NOMO-1 treated with dmso at 0.1 percent for 144 hours (cell line): Measurements from ENCODE around the gene CALHM4.

Experiments used
- DNase-seq: peaks from one replicate; lab custom pipeline; 2025; ENCODE audit not compliant: unreplicated experiment; lab: John Stamatoyannopoulos, UW

The CALHM4 gene, protein sequence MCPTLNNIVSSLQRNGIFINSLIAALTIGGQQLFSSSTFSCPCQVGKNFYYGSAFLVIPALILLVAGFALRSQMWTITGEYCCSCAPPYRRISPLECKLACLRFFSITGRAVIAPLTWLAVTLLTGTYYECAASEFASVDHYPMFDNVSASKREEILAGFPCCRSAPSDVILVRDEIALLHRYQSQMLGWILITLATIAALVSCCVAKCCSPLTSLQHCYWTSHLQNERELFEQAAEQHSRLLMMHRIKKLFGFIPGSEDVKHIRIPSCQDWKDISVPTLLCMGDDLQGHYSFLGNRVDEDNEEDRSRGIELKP

DNA sequence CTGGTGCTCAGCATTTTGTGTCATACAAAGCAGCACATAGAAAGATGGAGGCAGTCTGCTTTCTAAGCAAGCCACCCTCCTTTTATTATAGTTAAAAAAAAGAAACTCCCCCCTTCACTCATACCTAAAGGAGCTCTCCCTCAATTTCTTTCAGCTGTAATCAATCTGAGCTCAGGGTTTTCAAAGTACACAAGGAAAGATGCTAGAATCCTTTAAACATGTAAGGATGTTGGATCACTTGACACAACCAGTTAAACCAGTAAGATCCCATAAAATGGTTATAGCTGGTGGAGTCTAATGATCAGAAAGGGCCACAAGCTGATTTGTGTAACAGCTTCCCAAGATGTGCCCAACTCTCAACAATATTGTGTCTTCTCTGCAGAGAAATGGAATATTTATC, at the start of gene CALHM4:
Gene CALHM4 (plus strand): TSS at position 301 of the 400 bp plus-strand sequence. CDS start 43 bp downstream, at position 344.
- no peak for DNase-seq

DNA sequence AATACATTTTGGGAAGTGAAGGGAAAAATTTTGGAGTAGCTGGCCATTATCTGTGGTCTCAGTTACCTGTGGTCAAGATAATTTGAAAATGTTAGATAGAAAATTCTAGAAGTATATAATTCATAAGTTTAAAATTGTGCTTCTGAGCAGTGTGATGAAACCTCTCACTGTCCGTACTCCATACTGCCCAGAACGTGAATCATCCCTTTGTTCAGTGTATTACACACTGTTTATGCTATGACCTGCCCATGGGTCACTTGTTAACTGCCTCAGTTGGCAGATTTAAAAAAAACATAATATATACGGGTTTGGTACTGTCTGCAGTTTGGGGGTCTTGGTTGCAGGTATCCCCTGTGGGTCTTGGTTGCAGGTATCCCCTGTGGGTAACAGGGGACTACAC, 46.2 kb upstream of the CALHM4 start:
- no peak for DNase-seq

DNA sequence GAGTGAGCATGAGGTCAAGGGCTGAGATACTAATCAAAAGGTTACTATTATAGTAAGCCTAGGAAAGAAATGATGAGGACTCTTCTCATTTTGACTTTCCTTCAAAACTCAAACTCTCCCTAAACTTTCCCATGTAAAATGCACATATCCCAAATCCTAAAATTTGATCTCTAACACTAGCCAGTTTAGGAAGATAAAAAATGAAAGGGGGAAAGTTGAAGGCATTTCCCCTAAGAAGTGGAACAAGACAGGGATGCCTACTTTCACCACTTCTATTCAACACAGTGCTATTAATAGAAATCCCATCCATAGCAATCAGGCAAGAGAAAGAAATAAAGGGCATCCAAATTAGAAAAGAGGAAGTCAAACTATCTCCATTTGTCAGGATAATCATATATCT, 45.0 kb upstream of the CALHM4 start:
- DNase-seq = no peak

DNA sequence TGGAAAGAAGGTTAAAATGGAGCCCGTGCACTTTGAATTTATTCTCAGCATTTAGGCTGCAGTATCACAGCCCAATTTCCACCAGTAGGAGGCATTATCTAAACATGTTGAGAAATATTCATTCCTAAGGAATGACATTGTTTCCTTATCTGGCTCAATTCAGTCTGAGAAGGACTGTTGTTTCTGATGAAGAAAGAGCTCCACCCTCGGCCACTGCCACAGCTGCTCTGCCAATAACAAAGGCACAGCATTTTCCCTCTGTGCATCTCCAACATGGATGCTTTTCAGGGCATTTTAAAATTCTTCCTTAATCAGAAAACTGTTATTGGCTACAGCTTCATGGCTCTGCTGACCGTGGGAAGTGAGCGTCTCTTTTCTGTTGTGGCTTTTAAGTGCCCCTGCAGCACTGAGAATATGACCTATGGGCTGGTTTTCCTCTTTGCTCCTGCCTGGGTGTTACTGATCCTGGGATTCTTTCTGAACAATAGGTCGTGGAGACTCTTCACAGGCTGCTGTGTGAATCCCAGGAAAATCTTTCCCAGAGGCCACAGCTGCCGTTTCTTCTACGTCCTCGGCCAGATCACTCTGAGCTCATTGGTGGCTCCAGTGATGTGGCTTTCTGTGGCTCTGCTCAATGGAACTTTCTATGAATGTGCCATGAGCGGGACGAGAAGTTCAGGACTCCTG, 42.0 kb upstream of the CALHM4 start, which contains the start of gene CALHM5:
Gene CALHM5 (plus strand): TSS at position 216 of the 687 bp plus-strand sequence. CDS start 58 bp downstream, at position 274.
- no peak for DNase-seq

DNA sequence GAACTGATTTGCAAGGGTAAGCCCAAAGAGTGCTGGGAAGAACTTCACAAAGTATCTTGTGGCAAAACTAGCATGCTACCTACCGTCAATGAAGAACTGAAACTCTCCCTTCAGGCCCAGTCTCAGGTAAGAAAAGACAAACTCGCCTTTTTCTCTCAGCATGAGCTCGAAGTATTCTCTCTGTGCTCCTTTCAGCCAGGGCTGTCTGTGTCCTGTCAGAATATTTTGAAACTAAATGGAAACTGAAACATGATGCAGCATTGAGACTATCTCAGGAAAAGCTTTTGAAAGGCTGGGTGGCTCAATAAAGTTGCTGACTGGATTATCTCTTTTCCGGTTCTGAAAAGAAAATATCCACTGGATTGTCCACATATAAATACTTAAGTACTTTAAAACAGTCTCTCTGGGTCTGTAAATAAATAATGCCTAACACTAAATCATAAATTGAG, 41.4 kb upstream of the CALHM4 start:
- DNase-seq = no peak

DNA sequence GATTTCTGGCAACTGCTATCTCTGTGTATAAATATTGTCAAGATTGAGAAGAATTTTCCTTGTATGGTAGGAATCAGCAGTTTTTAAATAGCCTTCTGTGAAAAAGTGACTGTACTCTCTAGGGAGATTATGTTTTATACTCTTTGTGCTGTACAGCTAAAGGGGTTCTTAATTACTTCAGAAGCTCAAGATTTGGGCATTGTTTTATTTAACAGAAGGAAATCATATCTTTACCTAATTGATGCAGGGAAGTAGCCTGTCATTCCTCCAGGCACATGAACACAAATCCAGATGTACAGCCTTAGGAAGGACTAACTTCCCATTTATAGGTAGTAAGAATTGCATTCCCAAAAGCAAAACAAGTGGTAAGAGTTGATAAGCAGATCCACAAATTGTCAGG, 40.8 kb upstream of the CALHM4 start:
- DNase-seq = no peak

DNA sequence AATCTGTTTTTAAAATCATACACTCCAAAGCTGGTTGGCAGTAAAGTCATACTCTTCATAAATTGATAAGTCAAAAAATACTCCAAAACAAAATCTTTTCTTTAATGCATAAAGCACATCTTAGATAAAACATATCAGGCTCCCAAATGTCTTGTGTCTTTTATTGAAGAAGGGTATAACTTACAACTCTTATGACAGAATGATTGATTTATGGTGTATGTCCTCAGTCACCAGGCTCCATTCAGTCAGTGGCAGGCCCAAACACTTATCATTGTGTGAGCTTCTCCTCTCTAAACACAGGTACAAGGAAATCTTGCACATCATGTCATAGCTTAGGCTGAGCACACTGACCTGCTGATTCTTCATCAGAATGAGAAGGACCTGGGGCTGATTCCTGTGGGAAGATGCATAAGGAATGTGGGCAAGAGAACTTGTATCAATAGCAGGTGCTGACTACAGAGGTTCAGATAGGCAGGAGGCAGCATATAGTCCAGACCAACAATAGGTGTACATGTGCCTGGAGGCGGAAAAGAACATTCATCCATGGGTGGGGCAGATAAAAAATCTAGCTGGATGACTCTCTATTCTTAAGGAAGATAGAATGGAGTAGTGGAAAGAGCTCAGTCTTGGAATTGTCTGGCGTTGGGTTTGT, 40.2 kb upstream of the CALHM4 start:
- DNase-seq = no peak

DNA sequence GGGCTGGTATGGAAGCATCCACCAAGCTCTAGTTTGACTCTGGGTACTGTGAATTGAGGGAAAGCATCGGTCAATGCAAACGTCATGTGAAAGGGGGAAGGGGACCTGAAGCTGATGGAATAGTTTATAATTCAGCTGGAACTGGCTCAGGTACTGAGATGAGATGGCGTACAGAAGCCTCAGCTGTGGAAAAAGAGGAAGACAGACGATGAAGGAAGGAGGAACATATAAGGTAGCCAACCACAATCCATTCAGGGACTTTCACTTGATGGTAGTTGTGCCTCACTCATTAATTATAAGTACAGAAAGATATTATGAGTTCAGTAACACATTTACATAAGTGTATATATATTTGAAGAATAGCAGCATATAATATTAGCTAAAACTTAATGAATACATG, 39.4 kb upstream of the CALHM4 start:
- DNase-seq = no peak

DNA sequence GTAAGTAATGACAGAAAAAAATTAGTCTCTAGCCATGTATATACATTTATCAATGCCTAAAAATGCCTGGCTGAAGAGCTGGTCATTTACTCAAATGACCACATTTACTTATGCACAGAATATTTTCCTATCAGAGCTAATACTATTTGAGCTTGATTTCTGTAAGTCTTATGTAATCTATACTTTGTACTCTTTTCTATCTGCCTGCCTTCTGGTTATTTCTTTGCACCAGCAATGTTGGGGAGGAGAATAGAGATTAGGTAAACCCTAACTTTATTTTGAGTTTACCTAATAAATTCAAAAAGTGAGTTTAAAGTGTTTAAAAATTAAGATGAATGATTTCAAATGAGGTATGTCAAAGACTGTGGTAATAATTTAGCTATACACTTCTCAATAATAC, 38.4 kb upstream of the CALHM4 start:
- no peak for DNase-seq

DNA sequence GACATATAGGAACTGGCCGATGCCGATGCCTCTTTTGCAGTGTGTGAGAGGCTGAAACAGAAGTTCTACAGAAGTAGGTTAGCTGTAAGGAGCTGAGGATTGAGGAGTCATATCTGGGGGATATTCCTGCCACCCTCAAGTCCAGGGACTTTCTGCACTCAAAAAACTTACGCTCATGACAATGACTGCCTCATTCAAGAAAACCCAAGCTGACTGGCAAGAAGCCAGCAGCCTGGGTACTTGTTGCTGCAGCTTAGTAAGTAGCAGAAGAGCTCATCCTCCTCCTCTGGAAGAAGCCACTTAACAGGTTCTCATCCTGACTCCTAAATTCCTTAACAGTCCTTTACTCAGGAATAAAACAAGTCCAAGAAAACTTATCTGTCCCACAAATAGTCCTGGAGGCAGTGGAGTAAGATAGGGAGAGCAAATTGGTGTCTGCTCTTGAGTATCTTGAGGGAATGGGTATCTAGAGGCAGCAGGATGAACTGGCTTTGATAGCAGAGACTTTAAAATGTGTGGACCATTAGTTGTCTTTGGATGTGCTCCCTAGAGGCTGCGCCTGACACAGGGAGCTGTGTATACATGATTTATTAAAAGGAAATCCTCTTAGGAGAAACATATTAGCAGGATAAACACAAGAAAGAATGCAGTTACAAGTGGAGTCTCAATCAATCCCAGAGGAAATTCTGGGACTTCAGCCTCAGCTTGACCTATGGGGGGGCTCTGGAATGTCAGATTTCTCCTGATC, 34.8 kb upstream of the CALHM4 start:
- DNase-seq = no peak

DNA sequence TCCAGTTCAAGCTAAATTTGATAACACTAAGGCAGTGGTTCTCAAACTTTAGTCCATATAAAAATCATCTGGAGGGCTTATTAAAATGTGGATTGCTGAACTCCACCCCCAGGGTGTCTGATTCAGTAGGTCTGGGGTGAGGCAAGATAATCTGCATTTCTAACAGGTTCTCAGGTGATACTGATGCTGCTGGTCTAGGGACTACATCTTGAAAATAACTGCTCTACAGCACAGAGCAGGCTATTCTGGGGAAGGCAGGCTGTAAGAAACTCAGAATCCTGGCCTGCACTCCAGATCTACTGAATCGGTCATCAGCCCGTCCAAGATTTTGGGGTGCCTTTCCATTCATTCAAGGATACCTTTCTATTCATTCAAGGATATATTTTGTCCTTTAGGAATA, 30.7 kb upstream of the CALHM4 start:
- DNase-seq = no peak

DNA sequence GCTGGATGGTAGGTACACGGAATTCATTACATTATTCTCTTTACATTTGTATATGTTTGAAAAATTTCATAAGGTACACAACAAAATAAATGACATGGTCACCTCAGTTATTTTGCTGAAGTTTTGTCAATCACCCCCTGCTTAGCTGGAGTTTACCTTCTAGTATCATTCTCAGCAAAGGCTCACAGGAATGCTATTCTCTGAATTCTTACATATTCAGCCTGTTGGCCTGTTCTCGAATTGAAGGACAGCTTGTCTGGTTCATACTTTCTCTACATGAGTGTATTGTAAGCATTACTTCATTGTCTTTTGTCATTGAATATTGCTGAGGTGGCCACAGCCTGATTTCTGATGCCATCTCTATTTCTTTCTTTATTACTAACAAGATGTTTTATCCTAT, 29.3 kb upstream of the CALHM4 start:
- DNase-seq = no peak

DNA sequence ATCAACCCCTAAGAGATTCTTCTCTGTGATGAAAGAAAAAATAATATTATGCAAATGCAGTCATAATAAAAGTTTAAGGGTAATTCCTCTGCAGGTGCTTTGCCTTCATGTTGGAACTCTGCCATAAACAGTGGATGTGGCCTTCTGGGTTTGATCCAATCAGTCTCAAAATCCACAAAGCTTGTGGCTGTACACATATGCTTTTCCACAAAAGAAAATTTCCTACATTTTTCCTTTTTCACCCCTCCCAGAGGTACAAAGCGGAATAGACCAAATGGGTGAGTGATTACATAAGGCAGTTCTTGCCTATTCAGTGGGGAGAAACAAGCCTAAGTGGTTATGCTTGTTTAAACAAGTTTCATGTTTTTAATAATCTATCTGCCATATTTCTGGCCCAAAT, 25.4 kb upstream of the CALHM4 start:
- no peak for DNase-seq

DNA sequence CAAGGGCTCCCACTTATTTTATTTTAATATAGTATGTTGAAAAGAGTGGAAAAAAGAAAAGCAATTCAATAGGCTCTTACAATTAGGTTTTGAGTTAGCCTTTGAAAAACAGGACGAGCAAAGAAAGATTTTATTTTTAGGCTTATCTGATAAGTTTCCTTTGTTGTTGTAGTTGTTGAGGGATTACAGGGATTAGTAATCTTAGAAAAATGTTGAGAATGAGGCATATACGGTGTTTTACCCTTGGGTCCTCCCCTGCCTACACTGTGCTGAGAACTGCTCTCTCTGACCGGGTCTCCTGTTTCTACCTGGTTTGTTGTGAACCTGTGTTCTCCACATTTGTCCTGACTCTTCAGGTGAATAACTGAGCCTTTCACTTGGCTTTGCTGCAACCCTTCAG, 24.8 kb upstream of the CALHM4 start:
- no peak for DNase-seq

DNA sequence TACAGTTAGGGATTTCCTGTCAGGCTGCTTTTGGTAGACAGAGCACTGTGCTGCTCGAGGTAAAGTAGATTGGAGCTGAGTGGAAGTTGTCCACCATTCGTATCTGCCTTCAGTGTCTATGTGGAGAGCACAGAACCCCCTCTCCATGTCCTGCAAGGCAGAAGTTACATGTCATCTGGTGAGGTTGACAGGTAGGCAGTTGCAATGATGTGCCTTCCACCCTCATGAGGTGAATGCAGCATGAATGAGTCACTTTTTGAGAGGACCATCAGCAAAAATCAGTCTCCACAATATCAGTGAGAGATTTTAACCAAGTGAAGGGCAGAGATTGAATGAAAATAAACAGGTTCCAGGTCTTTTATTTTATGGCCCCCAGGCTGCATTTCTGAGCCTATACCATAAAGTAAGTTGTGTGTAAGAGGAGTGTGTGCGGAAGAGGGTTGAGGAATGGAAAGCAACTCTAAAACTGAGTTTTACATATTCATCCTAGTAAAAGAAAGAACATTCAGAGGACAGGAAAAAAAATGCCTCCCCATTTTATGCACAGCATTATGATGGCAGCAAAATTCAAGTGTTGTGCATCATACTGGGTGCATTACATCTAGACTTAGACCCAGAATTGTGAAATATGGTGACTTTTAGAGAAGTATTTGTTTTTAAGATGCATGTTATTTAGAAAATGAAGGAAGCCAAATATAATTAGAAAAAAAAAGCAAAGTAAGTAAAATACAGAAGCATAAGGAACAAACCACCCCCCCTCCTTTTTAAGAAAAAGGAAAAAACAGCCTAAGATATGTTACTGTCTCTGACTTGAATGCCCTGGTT, 23.9 kb upstream of the CALHM4 start:
- no peak for DNase-seq

DNA sequence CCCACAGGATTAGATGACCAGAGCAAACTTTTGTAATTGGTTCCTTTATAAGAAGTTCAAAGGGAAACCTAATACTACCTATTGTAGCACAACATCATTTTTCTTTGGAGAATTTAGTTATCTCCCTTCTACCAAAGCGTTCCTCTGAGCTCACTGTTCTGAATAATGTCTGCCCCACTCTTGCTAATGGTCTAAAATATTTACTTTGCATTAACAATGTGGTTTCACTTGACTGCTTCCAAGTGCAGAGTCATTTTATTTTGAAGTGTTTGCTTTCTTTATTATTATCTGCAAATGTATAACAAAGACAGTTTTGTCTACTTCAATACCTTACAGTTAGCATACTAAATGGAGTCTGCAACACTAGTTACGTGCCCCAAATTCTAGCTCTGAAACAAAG, 23.1 kb upstream of the CALHM4 start:
- no peak for DNase-seq

DNA sequence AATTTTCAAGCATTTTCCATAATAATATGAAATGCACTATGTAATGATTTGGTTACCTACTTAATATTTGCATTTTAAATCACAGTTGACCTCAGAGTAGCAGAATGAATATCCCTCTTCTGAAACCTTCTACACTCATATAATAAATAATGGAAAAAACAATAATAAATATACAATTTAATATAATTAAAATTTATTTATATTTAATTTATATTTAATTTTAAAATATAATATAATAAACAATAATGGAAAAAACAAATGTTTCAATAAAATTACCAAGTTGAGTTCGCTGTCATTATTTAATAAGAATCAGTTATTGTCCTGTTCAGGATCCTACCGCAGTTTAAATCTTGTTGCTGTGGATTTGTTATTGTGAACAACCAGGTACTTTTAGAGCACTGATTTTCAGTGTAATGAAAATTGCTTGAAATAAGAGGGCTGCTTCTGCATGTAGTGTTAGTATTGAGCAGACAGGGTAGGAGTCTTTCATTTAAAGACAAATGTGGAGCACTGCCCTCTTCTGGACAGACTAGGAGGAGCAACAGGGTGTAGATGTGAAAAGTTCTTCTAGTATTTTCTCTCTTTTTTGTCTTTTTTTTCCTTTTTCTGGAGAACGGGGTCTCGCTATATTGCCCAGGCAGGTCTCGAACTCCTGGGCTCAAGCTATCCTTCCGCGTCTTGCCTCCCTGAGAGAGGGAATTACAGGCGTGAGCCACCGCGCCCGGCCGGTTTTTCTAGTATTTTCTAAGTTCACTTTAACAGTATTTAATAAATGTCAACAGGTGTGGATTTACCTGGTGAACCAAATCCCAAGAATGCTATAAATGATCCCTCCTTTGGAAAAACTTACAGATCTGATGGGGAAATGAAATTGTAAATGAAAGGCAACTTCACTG, 21.6 kb upstream of the CALHM4 start:
- peak; percentile 29 for DNase-seq

DNA sequence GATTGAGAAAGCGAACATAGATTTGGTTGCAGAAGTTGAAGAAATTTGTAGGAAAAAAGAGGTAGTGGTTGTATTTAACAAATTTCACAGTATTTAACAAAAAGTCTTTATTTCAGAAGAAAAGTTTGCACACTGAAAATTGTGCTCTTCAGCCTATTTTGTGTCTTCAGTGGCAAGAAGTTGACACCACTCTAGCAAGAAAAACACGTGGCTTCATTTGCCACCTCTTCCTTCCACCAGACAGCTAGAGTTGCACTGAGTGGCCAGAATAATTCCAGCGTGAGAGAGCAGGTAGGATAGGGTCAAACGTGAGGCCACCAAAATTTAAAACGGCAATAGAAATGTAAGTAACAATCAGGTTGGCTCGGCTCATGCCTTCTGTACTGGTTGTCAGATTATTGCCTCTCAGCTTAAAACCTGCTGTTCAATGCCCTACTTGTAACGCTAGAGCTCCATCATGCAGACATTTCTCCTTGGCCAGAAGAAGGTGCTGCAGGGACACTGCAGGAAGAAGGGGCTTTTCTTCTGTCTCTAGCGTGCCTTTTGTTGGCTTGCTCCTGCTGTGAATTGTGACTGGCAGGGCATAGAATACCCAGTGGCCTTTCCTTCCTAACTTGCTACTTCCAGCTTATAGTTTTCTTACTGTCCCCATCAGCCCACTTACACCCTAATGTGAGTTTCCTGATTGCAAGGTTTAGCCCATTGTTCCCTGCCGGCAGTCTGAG, 20.2 kb upstream of the CALHM4 start:
- peak; percentile 32 for DNase-seq

DNA sequence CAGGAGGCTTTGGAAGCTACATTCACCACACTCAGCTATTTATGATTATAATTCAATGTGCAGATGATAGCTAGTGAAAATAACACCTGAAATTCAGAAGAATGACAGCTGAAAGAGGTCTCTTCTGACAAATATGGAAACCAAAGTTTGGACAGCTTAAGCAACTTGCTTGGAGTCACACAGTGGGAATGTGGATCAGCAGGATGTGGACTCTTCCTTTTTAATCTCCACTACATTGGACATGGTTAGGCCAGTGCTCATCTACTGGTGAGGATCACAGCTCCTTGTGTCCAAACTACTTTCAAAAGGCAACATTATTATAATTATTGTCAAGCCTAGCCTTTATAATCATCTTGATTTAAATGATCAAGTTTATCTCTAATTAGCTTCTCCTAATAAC, 18.4 kb upstream of the CALHM4 start:
- no peak for DNase-seq
